ENCODE data around the gene MROH8.

The MROH8 gene

DNA sequence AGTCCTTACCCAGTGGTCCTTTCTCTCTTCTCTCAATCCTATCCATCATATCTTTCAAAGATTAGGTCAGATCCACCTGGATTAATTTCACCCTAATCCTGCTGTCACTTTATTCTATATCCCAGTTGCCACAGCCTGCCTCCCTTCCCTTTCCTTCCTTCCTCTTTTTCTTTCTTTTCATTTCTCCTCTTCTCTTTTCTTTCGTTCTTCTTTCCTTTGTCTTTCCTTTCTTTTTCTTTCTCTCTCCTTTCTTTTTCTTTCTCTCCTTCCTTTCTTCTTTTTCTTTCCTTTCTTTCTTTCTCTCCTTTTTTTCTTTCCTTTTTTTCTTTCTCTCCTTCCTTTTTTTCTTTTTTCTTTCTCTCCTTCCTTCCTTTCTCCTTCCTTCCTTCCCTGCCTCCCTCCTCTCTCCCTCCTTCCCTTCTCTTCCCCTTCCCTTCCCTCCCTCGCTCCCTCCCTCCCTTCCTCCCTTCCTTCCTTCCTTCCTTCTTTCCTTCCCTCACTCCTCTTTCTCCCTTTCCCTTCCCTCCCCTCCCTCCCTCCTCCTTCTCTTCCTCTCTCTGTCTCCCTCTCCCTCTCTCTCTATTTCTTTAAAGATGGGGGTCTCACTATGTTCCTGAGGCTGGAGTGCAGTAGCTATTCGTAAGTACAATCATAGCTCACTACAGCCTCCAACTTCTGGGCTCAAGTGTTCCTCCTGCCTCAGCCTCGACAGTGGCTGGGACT, 15.4 kb downstream of the MROH8 start:
- TF ChIP-seq, protein P1, sequence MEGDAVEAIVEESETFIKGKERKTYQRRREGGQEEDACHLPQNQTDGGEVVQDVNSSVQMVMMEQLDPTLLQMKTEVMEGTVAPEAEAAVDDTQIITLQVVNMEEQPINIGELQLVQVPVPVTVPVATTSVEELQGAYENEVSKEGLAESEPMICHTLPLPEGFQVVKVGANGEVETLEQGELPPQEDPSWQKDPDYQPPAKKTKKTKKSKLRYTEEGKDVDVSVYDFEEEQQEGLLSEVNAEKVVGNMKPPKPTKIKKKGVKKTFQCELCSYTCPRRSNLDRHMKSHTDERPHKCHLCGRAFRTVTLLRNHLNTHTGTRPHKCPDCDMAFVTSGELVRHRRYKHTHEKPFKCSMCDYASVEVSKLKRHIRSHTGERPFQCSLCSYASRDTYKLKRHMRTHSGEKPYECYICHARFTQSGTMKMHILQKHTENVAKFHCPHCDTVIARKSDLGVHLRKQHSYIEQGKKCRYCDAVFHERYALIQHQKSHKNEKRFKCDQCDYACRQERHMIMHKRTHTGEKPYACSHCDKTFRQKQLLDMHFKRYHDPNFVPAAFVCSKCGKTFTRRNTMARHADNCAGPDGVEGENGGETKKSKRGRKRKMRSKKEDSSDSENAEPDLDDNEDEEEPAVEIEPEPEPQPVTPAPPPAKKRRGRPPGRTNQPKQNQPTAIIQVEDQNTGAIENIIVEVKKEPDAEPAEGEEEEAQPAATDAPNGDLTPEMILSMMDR (IDR thresholded peaks at IDR 0.05): no peak

DNA sequence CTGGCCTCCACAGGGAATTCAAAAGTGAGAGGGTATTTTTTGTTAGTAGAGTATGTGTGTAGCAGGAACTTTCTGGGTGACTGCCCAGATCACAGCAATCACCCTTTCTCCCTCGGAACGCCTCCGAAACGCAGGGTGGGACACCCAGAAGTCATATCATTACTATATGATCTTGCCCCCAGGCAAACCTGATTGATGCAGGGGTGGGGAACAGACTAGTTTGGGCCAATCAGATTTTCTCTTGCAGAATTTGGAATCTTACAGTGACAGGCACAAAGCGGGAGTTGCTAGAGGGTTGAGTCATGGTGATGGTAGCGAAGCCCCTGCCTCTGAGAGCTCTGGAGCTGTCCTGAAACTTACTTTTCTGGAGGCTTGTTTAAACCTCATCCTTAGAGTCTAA, 16.7 kb downstream of the MROH8 start:
- TF ChIP-seq, protein P1 (IDR thresholded peaks at IDR 0.05): no peak

DNA sequence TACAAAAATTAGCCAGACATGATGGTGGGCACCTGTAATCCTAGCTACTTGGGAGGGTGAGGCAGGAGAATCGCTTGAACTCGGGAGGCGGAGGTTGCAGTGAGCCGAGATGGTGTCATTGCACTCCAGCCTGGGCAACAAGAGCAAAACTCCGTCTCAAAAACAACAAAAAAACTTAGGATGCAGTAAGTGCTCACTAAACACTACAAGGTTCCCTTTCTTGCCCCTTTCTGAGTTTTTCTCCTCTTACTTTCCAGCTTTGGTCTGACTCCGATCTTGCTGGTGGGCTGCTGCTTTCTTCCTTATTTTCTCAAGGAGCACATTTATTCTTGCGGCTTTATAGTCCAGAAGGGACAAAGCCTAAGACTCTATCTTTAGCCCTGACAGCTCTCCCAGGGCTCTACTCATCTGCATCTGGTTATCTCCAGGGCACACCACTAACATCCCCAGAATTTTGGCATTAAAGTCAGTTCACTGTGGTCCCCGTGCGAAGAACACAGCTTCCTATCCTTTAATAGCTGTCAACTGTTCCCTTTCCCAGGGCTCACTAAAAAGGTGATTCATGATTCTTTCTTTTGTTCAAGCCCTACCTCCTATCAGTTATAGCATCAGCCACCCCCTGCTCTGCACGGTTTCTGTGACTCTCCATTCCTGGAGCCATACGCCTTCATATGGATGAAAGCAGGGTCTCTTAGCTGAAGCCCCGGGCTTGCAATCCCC, 17.4 kb downstream of the MROH8 start:
- TF ChIP-seq, protein P1 (IDR thresholded peaks at IDR 0.05): no peak

DNA sequence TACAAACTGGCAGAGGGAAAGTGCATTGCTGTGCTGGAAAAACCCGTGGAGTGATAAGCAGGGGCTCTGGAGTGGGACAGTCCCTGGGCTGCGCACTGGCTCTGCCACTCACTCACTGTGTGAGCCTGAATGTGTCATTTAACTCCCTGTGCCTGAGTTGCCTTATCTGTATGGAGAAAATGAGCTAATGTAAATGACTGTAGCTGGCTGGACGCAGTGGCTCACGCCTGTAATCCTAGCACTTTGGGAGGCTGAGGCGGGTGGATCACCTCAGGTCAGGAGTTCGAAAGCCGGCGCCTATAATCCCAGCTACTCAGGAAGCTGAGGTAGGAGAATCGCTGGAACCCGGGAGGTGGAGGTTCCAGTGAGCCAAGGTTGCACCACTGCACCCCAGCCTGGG, 18.7 kb downstream of the MROH8 start:
- TF ChIP-seq, protein P1 (IDR thresholded peaks at IDR 0.05): no peak

DNA sequence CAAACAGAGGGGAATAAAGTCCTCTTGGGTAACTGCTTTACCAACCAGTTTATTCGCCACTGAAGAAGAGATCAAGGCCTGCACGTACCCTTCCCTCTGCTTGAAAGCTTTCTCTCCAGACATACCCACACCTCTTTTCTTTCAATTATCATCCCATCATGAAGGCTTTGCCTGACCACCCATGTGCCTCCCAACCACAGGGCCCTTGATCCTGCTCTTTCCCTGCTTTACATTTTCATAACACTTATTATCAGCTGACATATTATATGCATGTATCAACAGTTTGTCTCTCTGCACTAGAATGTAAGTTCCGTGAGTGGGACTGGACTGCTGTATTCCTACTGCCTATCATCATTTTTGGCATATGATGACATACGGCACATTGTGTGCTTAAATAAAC, 21.1 kb downstream of the MROH8 start:
- TF ChIP-seq, protein P1 (IDR thresholded peaks at IDR 0.05): no peak

DNA sequence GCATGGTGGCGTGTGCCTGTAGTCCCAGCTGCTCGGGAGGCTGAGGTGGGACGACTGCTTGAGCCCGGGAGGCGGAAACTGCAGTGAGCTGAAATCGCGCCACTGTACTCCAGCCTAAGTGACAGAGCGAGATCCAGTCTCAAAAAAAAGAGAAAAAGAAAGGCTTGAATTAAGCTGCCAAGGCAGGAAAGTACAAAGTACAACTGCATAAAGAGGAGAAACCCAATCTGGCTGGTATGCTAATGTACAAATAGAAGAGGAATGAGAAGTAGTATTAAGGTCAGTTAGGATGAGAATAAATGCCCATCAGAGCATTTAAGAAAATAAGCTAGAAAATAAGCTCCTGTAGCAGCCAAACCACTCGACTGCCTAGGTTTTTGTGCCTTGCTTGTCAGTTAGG, 23.4 kb downstream of the MROH8 start:
- TF ChIP-seq, protein P1 (IDR thresholded peaks at IDR 0.05): no peak

DNA sequence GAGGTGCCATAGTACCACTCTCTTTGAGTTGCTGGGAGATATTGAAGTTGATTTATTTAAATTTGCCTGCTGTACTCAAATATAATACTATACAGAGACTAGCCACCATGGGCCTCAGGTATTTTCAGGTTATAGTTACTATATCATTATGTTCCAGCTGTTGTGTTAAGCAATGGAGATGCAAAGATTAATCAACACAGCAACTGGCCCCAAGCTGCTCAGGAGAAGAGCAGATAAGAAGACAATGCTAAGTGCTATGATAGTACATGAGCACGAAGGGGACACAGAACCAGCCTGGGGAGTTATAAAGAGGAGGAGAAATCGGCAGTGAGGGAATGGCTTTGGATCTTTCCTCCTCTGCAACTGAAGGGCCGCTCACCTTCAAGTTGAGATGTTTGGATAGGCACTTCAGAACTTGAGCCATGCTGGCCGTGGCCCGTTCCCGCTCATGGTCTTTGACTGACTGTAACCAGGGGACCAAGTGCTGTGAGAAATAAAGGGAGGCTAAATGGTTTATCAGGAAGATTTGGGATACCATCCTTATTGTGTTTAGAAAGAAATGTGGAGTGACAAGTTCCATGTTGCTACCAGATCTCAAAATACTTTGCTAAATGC, 24.6 kb downstream of the MROH8 start:
- TF ChIP-seq, protein P1 (IDR thresholded peaks at IDR 0.05): no peak
